Posterior cingulate gyrus (tissue), 11 donors: Measurements from ENCODE around the gene ZBED4.

Experiments
- DNase-seq, 10 donors: peaks; one replicate each; pipeline versions ENCODE4 v3.0.0 to v3.0.0-alpha.2; 2020 to 2021; ENCODE audit warnings: mixed read lengths in 3 of 10
- intact Hi-C: fragments of 100-400 bp; cut with DNase I; formaldehyde crosslinking; loops from one replicate; pipeline ENCODE4 v1.15.1; 2023

Gene ZBED4

DNA sequence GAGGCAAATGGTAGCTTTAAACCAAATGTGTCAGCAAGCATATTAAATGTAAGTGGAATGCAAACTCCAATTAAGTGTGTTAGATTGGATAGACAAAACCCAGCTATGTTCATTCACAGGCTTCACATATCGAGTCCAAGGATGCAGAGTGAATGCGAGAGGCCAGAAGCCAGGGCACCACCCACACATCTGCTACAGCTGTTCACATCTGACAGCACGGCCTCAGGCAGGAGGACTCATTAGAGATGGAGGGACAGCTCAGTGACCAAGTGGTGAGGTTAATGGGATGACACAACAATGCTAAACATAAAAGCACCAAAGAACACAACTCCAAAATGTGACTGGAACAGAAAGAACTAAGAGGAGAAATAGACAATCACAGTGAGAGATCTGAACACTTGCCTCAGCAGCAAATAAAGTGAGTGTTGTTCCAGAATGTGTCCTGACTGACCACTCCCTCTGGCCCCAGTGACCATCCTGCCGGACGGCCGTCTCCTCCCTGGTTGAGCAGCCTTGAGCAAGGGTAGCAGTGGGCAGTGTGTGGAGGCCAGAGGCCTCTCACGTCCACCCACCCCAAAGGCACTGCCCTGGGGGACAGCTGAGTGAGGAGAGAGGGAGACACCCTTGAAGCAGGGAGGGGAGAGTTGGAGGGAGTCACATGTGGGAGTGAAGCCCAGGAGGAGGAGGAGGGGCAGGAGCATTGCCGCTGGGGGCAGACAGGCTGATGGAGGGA is 40.8 kb downstream of the ZBED4 start:
- intact Hi-C loops: no loop called here
- peak in 2 of 10 donors; percentile 45 to 65 for DNase-seq

DNA sequence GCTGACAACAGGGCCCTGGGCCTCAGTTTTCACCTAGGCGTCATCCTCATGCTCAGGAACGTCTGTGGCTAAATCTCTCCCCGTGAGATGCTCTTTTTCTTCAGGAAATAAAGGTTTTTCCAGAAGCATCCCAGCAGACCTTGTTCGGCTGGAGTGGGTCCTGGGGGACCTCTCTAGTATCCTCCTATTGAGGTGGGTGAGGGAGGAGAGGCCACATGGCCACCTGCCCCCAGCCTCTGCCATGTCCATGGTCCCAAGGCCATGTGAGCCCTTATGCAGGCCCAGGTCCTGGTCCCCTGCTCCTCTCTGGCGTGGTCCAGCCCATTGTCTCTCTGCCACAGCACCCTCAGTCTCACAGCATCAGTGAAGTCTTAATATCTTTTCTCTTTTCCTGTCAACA is 42.6 kb downstream of the ZBED4 start:
- peak in 2 of 10 donors; percentile 33 to 65 for DNase-seq
- intact Hi-C loops: no loop called here

- intact Hi-C loops: no loop called here
- DNase-seq: no peak
Observed at GRCh38 chr22:49897015-49897684, 43.5 kb downstream of the ZBED4 start.

GRCh38 chr22:49899530-49899929 is 45.9 kb downstream of the ZBED4 start:
- intact Hi-C loops: no loop called here
- DNase-seq: peak in 1 of 10 donors; percentile 22

DNA sequence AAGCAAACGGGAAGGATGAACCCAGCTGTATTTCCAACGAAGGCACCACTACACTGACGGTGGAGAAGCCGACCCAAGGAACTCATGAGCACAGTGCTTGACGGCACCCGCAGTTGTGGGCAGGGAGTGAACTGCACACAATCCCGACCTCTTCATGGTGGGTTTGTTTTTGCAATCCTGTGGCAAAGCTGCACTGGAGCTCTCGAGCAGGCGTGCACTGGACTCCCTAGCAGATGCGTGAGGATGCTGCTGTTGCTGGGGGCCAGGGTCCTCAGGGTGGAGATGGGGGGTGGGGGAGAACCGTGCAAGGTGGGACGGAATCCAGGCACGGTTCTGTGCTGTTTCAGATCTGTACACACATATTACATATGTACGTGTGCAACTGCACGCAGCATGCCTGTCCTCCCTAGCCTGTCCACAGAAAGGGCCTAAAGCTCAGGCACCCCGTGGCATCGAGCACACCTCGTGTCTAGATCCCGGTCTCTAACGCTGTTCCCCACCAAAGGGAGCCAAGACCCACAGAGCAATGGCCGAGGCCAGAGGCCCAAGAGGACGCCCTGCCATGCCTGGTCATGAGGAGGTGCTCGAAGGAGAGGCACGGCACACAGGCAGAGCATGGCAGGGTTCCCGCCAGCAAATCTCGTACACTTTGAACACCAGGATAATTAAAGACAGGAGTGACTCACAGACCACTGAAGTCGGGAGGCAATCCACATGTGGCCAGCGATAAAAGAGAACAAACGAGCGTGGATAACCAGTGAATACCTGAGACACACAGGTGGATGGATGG is 47.0 kb downstream of the ZBED4 start:
- peak in 3 of 10 donors; percentile 76 to 82 (median 82) for DNase-seq
- intact Hi-C loops: no loop called here

GRCh38 chr22:49901457-49901856 is 47.8 kb downstream of the ZBED4 start:
- intact Hi-C loops: no loop called here
- peak in 1 of 10 donors; percentile 14 for DNase-seq

DNA sequence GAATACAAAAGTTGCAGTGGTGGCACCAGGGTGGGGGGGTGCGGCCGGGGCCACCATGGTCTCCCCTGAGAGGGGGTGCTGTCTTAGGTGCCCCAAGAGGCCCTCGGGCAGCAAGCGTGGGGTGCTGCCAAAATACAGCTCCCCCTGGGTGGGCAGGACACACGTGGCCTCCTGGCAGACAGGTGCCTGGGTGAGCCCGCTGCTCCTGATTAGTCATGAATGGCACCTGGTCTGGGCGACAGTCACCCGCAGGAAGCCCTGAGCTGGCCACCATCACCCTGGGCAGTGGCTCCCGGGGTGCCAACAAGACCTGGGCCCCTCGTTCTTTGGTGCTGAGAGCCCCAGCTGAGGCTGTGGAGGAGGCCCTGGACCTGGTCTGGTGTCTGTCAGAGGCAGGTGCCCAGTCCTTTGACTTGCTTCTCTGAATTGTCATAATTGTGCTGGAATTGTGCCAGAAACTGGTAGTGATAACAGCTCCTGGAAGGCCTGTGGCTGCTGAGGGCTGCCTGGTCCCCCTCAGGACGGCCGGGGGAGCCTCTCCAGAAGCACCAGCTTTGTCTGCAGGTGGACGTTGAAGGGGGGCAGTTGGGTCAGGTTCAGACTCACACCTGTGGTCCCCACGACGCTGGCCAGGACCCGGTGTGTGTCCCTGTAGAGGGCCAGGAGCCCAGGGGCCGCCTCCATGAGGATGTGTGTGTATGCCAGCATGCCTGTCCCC is 49.8 kb downstream of the ZBED4 start:
- DNase-seq: peak in 3 of 10 donors; percentile 59 to 77 (median 61)
- intact Hi-C loops: no loop called here

DNA sequence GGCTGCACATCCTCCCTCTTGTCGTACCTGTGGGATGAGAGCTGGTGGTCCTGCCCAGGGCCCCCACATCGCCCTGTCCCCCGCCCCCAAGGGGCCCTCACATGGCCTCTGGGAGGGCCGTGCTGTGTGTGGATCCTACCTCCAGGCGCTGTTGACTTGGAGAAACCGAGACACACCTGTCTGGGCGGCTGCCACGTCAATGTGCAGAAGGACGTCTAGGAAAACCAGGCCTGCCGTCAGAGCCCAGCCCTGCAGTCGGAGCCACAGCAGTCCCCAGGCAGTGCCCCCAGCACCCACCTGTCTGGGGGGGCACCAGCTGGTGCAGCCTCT is 50.4 kb downstream of the ZBED4 start:
- intact Hi-C loops: no loop called here
- DNase-seq: peak in 3 of 10 donors; percentile 58 to 68 (median 66)

DNA sequence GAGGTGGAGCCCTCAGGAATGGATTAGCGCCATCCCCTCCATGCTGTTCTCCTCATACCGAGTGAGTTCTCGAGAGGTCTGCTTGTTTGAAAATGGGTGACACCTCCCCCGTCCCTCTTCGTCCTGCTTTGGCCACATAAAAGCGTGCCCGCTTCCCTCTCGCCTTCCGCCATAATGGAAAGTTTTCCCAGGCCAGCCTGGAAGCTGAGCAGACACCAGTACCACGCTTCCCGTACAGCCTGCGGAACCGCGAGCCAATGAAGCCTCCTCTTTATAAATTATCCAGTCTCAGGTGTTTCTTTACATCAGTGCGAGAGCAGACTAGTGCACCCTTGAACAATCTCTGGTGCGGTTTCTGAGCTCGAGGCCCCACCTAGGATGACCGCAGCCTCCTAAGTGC is 51.8 kb downstream of the ZBED4 start:
- intact Hi-C loops: no loop called here
- peak in 2 of 10 donors; percentile 19 to 61 for DNase-seq

DNA sequence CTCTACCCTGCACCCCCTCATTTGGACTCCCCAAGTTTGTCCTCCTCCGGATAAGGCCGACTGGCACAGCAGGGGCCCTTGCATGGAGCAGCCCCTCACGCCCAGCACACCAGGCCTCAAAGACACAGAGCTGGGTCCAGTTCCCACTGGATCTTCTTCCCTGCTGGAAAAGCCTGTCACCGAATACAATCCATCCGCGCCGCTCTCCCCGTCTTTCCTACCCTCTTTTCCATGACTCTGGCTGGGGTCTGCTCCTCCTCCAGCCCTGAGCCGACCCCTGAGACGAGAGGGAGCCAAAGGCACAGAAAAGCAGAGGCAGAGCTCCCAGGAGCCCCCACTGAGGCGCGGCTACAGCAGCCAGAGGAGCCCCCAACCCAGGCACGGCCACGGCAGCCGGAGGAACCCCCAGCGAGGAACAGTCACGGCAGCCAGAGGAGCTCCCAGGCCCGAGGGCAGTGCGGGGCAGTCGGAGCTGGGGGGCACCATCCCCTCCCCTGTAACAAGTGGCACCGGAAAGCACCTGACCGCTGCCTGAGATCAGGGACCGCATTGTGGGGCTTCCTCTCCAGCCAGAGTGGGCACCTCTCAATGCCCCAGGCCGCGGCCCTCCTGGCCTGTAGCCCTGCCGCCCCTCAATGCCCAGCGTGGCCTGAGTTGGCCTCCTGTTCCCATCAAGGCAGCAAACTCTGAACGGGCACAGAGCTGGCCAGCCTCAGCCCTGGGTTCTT is 52.6 kb downstream of the ZBED4 start:
- intact Hi-C loops: no loop called here

GRCh38 chr22:49906799-49907290 is 53.2 kb downstream of the ZBED4 start:
- DNase-seq: peak in 2 of 10 donors; percentile 57 to 78
- intact Hi-C loops: no loop called here

More for the DNA sequence above, 52.6 kb downstream of the ZBED4 start:
- peak in 3 of 10 donors; percentile 43 to 77 (median 74) for DNase-seq

GRCh38 chr22:49907807-49908206 is 54.2 kb downstream of the ZBED4 start:
- intact Hi-C loops: no loop called here
- DNase-seq: peak in 3 of 10 donors; percentile 25 to 84 (median 67)

DNA sequence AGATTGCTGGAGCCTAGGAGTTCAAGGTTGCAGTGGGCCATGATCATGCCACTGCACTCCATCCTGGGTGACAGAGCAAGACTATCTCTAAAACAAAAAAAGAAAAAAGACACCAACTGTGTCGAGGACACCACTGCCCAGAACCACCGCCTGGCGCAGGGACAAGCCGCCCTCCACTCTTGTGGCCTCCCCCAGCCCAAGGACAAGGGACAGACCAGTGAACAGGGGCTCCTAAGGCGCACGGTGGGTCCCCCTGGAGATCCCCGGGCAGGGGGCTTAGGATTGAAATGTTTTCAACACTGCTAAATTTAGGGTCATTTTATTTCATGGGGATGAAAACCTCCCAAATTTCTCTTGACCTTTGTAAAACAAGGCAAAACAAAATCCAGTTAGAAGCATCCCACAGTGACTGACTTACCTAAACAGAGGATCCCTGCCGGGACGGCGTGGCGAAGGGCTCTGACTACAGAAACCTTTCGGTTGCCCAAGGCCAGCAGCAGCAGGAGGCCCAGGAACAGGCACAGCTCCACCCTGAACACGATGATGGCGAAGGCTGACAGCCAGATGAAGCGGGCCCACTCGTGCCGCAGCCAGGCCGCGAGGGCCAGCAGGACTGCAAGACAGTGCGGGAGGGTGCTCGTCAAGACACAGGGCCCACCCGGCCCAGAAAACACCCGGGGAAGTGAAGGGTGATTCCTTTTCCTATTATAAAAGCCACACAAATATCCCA is 56.0 kb downstream of the ZBED4 start:
- peak in 3 of 10 donors; percentile 64 to 82 (median 66) for DNase-seq
- intact Hi-C loops: no loop called here

DNA sequence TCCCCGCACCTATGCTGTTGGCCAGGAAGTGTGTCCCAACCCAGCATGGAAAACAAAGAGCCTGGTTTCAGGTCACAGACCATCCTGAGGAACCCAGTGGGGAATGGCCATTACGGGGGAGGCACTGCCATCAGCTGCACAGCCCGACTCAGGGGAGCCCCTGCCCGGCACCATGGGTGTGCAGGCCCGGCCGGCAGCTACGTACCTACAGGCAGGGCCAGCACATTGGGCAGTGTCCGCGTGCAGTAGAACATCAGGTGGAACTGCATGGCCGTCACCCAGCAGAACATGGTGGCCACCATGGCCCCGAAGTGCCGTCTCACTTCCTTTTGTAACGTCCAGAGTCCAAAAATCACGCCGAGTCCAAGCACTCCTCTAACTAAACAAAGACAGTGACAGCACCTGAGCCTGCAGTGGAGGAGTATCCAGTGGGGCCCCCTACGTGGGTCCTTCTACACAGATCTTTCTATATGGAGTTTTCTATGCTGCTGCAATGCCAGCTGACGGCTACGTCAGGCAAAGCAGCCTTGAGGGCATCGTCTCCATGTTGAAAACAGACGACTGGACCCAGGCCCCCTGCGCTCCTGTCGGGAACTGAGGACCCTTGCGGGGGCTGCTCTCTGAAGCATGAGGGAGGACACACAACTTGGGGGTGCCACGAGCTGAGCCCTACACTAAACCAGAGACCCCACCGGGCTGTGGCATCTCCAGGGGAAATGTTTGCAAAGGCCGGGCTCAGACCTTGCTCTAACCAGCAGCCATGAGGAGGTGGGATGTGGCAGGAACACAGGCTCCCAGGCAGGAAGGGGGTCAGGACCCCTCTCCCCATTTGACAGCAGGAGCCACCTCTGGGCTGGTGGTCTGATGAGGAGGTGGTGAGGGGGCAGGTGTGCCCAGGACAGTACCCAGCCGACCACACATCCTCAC is 56.8 kb downstream of the ZBED4 start:
- DNase-seq: peak in 3 of 10 donors; percentile 51 to 76 (median 71)
- intact Hi-C loops: no loop called here

- intact Hi-C loops: no loop called here
- peak in 3 of 10 donors; percentile 50 to 64 (median 54) for DNase-seq
Observed at GRCh38 chr22:49911881-49912625, 58.4 kb downstream of the ZBED4 start.

- DNase-seq: peak in 3 of 10 donors; percentile 29 to 72 (median 70)
- intact Hi-C loops: no loop called here
Observed at GRCh38 chr22:49913026-49913425, 59.4 kb downstream of the ZBED4 start.

DNA sequence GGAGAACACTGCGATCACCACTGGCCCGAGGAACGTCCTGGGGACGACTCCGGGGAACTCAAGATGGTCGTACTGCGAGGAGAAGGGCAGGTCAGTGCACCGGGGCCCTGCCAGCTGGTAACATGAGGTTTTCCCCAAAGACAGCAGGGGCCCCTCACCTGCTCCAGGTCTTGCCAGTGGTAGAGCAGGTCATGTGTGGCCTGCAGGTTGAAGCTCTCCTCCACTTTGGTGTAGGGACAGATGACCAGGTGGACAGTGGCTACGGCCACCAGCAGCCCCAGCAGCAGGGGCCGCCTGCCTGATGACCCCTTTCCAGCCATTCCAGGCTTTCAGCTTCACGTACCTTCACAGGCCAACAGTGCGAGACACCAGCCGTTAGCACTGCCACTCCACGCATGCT is 59.8 kb downstream of the ZBED4 start:
- DNase-seq: peak in 2 of 10 donors; percentile 11 to 63
- intact Hi-C loops: no loop called here
